ENCODE measurements around the gene SV2B. TPM values are rescaled to one million over a fixed set of nuclear protein-coding genes. Genes with fewer than 3 reads are reported as not detected.

Gene SV2B
- total RNA-seq, 3 donors from 2014 or later = 0.41 to 4.2 (median 0.80) TPM

DNA sequence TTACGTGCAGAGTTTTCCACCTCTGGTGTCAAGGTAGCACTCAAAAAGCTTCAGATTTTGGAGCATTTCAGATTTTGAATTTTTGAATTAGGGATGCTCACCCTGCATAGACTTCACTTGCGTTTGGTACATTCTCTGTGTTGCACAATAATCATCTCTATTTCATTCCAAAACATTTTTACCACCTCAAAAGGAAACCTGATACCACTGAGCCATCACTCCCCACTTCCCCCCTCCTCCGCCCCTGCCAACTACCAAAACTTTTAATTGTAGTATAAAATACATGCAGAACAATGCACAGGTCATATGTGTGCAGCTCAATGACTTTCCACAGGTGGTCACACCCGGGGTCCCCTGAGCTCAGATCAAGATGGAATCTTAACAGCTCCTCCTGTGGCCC, 208.8 kb downstream of the SV2B start:
- Histone ChIP-seq H3K9me3 (no peaks in the 10 kb centered on the region), H3K4me3 (no peak overlapping the region), H3K4me1 (ENCODE audit: low read depth) (no peaks in the 10 kb centered on the region), H3K36me3 (ENCODE audit: low read depth) (no peaks in the 10 kb centered on the region)
- ATAC-seq (no peak), DNase-seq (no peak)
- no peak for TF ChIP-seq CTCF (IDR thresholded peaks at IDR 0.05)
- intact Hi-C loops (cut with DNase I, micrococcal nuclease) = loop anchor here in 1 of 2 donors (10.0 kb wide), 2 partner anchors 546 to 776 kb away; partner anchors contain the start of gene SLCO3A1

GRCh38 chr15:91311986-91312385, 211.9 kb downstream of the SV2B start:
- TF ChIP-seq CTCF (IDR thresholded peaks at IDR 0.05) = no peak
- Histone ChIP-seq H3K4me3 (no peak overlapping the region), H3K4me1 (ENCODE audit: low read depth) (no peaks in the 10 kb centered on the region), H3K36me3 (ENCODE audit: low read depth) (no peaks in the 10 kb centered on the region), H3K9me3 (no peaks in the 10 kb centered on the region)
- ATAC-seq (peak; percentile 35), DNase-seq (no peak)
- intact Hi-C loops (cut with DNase I, micrococcal nuclease) = no loop called here

- no peak for ATAC-seq
These were observed 216.1 kb downstream of the SV2B start for GRCh38 chr15:91316126-91316525.

GRCh38 chr15:91318516-91318915, 218.5 kb downstream of the SV2B start:
- no peak for ATAC-seq
- intact Hi-C loops (cut with DNase I, micrococcal nuclease) = no loop called here
- TF ChIP-seq CTCF (IDR thresholded peaks at IDR 0.05) = no peak
- Histone ChIP-seq H3K36me3 (ENCODE audit: low read depth) (no peaks in the 10 kb centered on the region), H3K9me3 (no peaks in the 10 kb centered on the region), H3K4me3 (no peak overlapping the region), H3K4me1 (ENCODE audit: low read depth) (no peaks in the 10 kb centered on the region)
- no peak for DNase-seq

More at GRCh38 chr15:91316126-91316525, 216.1 kb downstream of the SV2B start:
- intact Hi-C loops (cut with DNase I, micrococcal nuclease) = no loop called here
- TF ChIP-seq CTCF (IDR thresholded peaks at IDR 0.05) = no peak
- H3K4me3 ChIP-seq = no peak overlapping the region
- no peaks in the 10 kb centered on the region for H3K4me1 ChIP-seq (ENCODE audit: low read depth)
- H3K9me3 ChIP-seq = no peaks in the 10 kb centered on the region
- no peaks in the 10 kb centered on the region for H3K36me3 ChIP-seq (ENCODE audit: low read depth)
- DNase-seq = no peak

GRCh38 chr15:91318931-91319330, 218.9 kb downstream of the SV2B start:
- H3K9me3 ChIP-seq = no peaks in the 10 kb centered on the region
- TF ChIP-seq CTCF (IDR thresholded peaks at IDR 0.05) = no peak
- no peaks in the 10 kb centered on the region for H3K36me3 ChIP-seq (ENCODE audit: low read depth)
- H3K4me1 ChIP-seq (ENCODE audit: low read depth) = no peaks in the 10 kb centered on the region
- intact Hi-C loops (cut with DNase I, micrococcal nuclease) = no loop called here
- H3K4me3 ChIP-seq = no peak overlapping the region
- DNase-seq = no peak
- ATAC-seq = no peak

Measured in mucosa of descending colon (tissue), 3 donors.